LNCaP clone FGC (cell line): ENCODE results near the gene BTN2A1.

ENCODE experiments used
- DNase-seq: peaks from one replicate; pipeline ENCODE4 v3.0.0-alpha.2; 2011; ENCODE audit warnings: low read depth
- H3K4me3 ChIP-seq: 2 replicates; pipeline ENCODE4 v1.5.1; 2011; ENCODE audit warnings: mild to moderate bottlenecking, low read depth, low read length, control low read depth
- CTCF ChIP-seq: IDR thresholded peaks from 2 replicates; pipeline ENCODE4 v1.5.1; 2012; ENCODE audit warnings: mild to moderate bottlenecking; ENCODE audit not compliant: control insufficient read depth, insufficient read depth; ENCODE audit errors: extremely low read depth

BTN2A1 gene

GRCh38 chr6:26436018-26436417 lies 21.7 kb upstream of the BTN2A1 start:
- no peak for TF ChIP-seq CTCF
- no peak for DNase-seq
- no peak overlapping the region for H3K4me3 ChIP-seq

DNA sequence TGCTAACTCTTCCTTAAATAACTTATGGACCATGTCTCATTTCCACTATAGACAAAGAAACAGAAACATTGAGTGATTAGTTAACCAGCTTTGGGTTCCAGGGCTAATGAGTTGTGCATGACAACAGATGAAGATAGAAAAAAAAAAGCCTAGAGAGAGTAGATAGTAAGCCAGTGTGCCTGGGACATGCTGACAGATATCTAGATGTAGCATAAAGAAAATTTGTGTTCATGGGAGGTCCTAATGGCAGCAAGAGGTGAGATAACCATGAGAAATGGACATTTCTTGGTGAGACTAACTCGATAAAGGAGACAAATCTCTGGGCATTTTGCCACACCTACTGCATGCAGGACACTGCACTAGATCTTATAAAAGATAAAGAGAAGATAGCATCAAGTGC lies 20.2 kb upstream of the BTN2A1 start:
- no peak for DNase-seq
- no peak overlapping the region for H3K4me3 ChIP-seq
- TF ChIP-seq CTCF = no peak

DNA sequence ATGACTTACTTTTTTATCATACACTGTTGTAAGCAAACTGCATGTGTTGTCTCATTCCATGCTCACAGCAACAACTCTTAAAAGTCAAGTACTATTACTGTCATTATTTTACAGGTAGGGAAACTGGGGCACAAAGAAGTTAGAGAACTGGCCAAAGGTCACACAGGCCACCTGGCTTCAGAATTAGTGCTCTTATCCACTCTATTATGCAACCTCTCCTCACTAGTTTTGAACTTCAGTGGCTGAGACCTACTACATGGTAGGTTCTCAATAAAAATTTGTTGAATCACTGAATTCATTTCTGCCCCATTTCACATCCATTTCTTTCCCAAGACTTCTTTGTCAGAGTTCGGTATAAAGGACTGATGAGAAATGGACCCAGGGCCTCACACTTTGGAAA lies 19.8 kb upstream of the BTN2A1 start:
- no peak overlapping the region for H3K4me3 ChIP-seq
- TF ChIP-seq CTCF = no peak
- DNase-seq = no peak

DNA sequence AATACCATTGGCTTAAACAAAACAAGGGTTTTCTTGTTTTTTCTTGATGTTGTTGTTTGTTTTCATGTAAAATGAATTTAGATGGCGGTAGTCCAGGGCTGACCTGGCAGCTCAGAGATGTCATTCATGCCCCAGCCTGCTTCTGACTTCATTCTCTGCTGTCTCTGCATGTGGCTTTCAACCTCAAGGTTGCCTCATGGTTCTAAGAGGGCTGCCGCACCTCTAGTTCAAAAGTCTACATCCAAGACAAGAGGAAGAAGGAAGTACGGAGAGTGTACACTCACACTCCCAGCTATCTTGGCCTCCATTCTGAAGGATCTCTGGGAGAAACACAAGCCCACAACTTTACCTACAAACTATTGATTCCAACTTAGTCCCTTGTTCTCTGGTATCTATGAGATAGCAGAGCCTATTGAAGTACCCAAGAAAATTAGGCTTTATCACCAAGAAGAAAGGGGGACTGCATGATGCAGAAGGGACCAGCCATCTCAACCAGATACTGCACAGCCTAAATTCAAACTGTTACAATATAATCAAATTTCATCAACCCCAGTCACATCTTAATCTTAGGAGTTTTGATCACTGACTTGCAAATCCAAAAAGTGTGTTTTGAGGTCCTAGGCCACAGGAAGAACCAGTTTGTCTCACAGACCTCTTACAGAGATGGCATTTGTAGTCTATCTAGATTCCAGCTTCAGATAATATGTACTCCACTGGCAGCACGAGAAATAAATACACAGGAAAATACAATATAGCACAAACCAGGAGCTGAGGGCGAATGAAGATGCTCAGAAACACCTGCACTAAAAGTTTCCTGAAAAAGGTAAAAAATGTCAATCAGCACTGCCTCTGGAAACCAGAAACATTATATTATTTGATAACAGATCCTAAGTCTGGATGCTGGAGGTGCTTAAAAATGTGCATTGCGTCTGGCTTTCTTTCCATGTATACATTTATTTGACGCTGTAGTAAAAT lies 18.3 kb upstream of the BTN2A1 start:
- no peak for TF ChIP-seq CTCF
- no peak for DNase-seq
- H3K4me3 ChIP-seq = peak overlapping the region; percentile 82

- peak overlapping the region; percentile 82 for H3K4me3 ChIP-seq
- DNase-seq = no peak
- TF ChIP-seq CTCF = no peak
Measured at GRCh38 chr6:26440977-26441358, 16.8 kb upstream of the BTN2A1 start.

GRCh38 chr6:26441977-26442376 lies 15.8 kb upstream of the BTN2A1 start:
- no peak for DNase-seq
- TF ChIP-seq CTCF = no peak
- H3K4me3 ChIP-seq = no peak overlapping the region
